ENCODE data around the gene CACNA1D. TPM values are rescaled to one million over a fixed set of nuclear protein-coding genes. Genes with fewer than 3 reads are reported as not detected.

Gene CACNA1D
- total RNA-seq, 1 donor from 2014 or later: 6.3 TPM

DNA sequence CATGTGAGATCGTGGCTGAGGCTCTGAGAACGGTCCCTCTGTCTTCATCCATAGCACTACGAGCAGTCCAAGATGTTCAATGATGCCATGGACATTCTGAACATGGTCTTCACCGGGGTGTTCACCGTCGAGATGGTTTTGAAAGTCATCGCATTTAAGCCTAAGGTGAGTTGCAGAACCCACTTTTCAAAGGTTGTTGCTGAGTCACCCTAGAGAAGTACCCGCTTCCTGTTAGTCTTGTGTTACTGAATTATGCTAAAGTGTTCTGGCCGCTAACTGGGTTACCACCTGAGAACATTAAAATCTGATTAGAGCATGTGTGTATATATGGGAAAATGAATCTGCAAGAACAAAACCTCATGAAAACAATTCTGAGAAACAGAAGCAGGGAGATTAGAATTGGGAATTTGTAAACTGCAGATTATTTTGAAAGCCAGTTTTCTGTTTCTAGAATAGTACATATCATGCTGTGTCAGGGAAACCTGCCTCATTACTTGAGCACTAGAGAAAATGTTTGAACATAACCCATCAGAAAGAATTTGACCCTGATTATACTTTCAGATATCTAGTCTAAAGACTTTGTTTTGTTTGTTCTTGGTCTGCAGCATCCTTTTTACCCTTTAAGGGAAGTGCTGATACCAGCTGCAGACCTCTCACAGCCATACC, 259.2 kb downstream of the CACNA1D start:
- no peak for DNase-seq (ENCODE audit: low spot score, unreplicated experiment)
- no peak overlapping the region for H3K27ac Mint-ChIP-seq
- H3K4me1 Mint-ChIP-seq (ENCODE audit: low read depth): peaks cover 4% of the 10 kb centered on the region
- no peaks in the 10 kb centered on the region for H3K36me3 Mint-ChIP-seq (ENCODE audit: insufficient read depth)
- H3K9me3 Mint-ChIP-seq (ENCODE audit: low read depth): no peaks in the 10 kb centered on the region
- no peak overlapping the region for H3K4me3 Mint-ChIP-seq (ENCODE audit: low read depth)
- peaks cover 3% of the 10 kb centered on the region for H3K27me3 Mint-ChIP-seq
- TF ChIP-seq, protein P1, sequence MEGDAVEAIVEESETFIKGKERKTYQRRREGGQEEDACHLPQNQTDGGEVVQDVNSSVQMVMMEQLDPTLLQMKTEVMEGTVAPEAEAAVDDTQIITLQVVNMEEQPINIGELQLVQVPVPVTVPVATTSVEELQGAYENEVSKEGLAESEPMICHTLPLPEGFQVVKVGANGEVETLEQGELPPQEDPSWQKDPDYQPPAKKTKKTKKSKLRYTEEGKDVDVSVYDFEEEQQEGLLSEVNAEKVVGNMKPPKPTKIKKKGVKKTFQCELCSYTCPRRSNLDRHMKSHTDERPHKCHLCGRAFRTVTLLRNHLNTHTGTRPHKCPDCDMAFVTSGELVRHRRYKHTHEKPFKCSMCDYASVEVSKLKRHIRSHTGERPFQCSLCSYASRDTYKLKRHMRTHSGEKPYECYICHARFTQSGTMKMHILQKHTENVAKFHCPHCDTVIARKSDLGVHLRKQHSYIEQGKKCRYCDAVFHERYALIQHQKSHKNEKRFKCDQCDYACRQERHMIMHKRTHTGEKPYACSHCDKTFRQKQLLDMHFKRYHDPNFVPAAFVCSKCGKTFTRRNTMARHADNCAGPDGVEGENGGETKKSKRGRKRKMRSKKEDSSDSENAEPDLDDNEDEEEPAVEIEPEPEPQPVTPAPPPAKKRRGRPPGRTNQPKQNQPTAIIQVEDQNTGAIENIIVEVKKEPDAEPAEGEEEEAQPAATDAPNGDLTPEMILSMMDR (IDR thresholded peaks at IDR 0.05; ENCODE audit: unreplicated experiment): no peak

- Mint-ChIP-seq H3K27ac (no peak overlapping the region), H3K27me3 (peaks cover 3% of the 10 kb centered on the region), H3K4me3 (ENCODE audit: low read depth) (no peak overlapping the region), H3K9me3 (ENCODE audit: low read depth) (no peaks in the 10 kb centered on the region), H3K36me3 (ENCODE audit: insufficient read depth) (no peaks in the 10 kb centered on the region), H3K4me1 (ENCODE audit: low read depth) (peaks cover 6% of the 10 kb centered on the region)
- no peak for DNase-seq (ENCODE audit: low spot score, unreplicated experiment)
- TF ChIP-seq, protein P1 (IDR thresholded peaks at IDR 0.05; ENCODE audit: unreplicated experiment): no peak
Measured at GRCh38 chr3:53754325-53754724, 259.9 kb downstream of the CACNA1D start.

DNA sequence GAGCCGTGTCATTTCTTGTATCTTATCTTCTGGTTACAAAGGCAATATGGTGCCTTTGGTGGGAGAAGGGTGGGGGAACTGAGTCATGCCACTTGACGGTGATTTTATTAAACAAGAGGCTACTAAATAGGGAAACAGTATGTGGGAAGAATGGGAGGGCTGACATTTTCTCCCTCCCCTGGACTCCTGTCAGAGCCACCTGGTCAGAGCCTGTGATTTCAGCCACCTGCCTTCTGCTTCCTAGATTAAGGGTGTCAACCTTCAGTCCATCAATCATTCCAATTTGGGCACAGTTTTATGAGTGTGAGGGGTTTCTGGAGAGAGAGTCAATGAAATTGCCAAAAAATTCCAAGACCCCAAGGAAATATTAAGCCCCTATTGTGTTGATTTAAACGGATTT, 264.4 kb downstream of the CACNA1D start:
- H3K4me3 Mint-ChIP-seq (ENCODE audit: low read depth): no peak overlapping the region
- no peaks in the 10 kb centered on the region for H3K36me3 Mint-ChIP-seq (ENCODE audit: insufficient read depth)
- H3K9me3 Mint-ChIP-seq (ENCODE audit: low read depth): no peaks in the 10 kb centered on the region
- TF ChIP-seq, protein P1 (IDR thresholded peaks at IDR 0.05; ENCODE audit: unreplicated experiment): no peak
- no peak overlapping the region for H3K27ac Mint-ChIP-seq
- peaks cover 5% of the 10 kb centered on the region for H3K4me1 Mint-ChIP-seq (ENCODE audit: low read depth)
- DNase-seq (ENCODE audit: low spot score, unreplicated experiment): no peak
- peaks cover 3% of the 10 kb centered on the region for H3K27me3 Mint-ChIP-seq

- no peaks in the 10 kb centered on the region for H3K36me3 Mint-ChIP-seq (ENCODE audit: insufficient read depth)
Measured at GRCh38 chr3:53763353-53763752, 268.9 kb downstream of the CACNA1D start.

GRCh38 chr3:53764026-53764775, 269.8 kb downstream of the CACNA1D start:
- no peaks in the 10 kb centered on the region for H3K9me3 Mint-ChIP-seq (ENCODE audit: low read depth)
- H3K4me3 Mint-ChIP-seq (ENCODE audit: low read depth): no peak overlapping the region
- H3K27me3 Mint-ChIP-seq: peaks cover 5% of the 10 kb centered on the region
- TF ChIP-seq, protein P1 (IDR thresholded peaks at IDR 0.05; ENCODE audit: unreplicated experiment): no peak
- no peaks in the 10 kb centered on the region for H3K36me3 Mint-ChIP-seq (ENCODE audit: insufficient read depth)
- no peak overlapping the region for H3K27ac Mint-ChIP-seq
- peaks cover under 1% of the 10 kb centered on the region for H3K4me1 Mint-ChIP-seq (ENCODE audit: low read depth)
- DNase-seq (ENCODE audit: low spot score, unreplicated experiment): no peak

More at GRCh38 chr3:53763353-53763752, 268.9 kb downstream of the CACNA1D start:
- Mint-ChIP-seq H3K27ac (no peak overlapping the region), H3K27me3 (no peaks in the 10 kb centered on the region), H3K9me3 (ENCODE audit: low read depth) (no peaks in the 10 kb centered on the region), H3K4me3 (ENCODE audit: low read depth) (no peak overlapping the region), H3K4me1 (ENCODE audit: low read depth) (peaks cover 3% of the 10 kb centered on the region)
- DNase-seq (ENCODE audit: low spot score, unreplicated experiment): no peak
- TF ChIP-seq, protein P1 (IDR thresholded peaks at IDR 0.05; ENCODE audit: unreplicated experiment): no peak

Measured in progenitor cell of endocrine pancreas (in vitro differentiated cells).